GM19240 (cell line): Measurements from ENCODE around the gene MPZL1.
A peak's percentile ranks its signal among the peaks of the same experiment; 100 is the strongest.

Experiments
- DNase-seq: peaks from one replicate; pipeline ENCODE4 v3.0.0; 2011; ENCODE audit warnings: low spot score; ENCODE audit not compliant: insufficient read length

The MPZL1 gene

DNA sequence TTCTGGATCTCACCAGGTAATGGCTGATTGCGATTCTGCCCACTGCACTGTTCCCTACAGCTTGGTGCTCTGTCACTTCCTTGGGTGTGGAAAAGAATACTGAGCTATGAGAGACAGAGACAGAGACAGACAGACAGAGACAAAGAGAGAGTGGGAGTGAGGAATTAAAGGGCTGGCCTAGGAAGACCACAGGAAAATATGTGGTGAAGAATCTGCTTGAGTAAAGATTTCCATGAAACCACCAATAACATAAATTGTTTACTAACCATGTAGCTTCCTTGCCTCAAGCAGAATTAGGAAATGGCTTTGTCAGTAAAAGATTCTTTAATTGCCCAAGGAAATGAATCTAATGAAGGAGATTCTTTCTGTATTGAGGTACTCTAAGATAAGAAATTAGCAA is 54.4 kb downstream of the MPZL1 start:
- DNase-seq, result no peak

DNA sequence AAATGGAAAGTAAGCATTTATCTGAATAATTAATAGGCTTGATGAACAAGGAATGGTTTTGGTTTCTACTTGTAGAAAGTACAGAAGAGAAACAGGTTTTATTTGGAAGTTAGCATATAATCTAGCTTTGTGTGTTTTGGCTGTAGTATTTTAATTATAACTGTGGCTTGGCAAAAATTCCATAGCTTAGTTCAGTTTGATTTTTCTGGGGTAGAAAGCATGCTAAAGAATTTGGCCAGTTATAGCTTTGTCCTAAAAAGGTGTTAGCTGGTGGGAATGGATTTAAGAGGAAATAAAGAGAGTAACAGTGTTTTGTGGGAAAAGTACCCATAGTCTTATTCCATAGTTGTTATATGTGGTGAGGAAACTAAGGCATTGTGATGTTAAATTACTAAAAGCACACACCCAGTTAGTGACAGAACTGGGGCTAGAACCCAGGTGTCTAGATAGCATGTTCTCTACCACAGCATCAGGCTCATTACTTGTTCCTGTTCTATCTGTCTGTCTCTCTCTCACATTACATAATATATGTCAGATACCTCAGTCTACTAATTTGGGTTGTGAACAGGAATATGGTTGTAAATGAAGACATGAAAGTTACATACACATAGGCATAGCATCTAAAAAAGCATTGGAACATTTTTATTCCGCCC is 55.0 kb downstream of the MPZL1 start:
- DNase-seq, result no peak

DNA sequence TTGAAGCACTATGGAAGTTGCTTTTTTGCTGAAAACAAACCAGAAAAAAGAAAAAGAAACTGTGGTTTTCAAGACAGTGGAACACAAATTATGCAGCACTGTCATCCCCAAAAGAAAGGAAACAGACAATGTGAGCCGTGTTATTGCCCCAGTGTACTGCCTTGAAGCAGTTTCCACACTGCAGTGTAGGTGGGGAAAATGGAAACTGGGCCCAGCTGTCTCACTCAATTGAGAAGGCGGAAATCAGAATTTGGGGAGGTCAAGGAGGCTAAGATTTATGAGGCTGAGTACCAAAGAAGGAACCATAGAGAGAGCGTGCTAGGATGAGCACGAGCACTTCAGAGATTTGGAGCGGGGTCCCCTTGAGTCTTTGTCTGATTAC is 55.5 kb downstream of the MPZL1 start:
- no peak for DNase-seq

DNA sequence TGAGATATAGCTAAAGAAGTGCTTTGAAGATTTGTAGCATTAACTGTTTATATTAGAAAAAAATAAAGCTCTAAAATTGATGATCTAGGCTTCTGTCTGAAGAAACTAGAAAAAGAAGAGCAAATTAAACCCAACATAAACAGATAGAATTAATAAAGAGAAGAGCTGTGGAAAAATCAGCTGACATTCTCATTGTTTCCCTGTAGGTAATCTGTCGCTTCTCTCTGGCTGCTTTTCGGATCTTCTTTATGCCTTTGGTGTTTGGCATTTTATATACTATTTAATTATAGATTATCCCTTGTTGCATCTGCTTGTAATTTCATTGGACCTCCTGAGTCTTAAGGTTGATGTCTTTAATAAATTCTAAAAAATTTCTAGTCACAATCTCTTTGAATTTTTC is 59.8 kb downstream of the MPZL1 start:
- DNase-seq, result no peak

DNA sequence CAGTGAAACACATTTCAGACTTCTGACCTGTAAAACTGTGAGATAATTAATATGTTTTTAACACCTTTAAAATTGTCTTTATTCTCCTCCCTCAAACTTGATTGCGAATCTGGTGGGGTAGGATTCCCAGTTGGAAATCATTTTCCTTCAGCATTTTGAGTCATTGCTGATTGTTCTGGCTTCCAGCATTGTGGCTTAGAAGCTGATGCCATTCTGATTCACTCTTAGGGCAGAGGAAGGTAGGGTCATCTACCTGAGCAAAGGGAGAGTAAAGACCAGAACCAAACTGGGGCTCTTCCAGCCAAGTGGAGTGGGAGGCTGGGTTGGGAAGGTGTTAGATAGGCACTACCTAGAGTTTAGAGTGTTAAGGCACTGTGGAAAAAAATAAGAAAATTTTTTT is 61.2 kb downstream of the MPZL1 start:
- no peak for DNase-seq

GRCh38 chr1:167784876-167785550 is 63.2 kb downstream of the MPZL1 start:
- DNase-seq, result no peak

DNA sequence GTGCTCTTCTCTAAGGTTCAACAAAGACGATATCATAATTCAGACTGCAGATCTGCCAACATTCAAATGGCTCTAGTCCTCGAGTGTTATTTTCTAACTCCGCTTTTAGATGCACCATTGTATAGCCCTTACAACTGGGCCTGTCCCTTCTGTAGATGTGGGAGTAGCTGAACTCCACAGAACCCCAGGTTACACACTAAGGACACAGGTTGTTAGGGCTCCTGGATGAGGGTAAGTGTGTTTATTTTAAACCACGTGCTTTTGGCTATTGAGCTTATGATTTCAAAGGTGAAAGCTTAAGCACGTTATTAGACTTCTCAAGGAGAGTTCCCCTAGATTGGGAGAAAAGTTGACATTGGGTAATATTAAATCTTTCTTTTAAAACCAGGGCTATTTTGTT is 64.7 kb downstream of the MPZL1 start:
- DNase-seq, result no peak

DNA sequence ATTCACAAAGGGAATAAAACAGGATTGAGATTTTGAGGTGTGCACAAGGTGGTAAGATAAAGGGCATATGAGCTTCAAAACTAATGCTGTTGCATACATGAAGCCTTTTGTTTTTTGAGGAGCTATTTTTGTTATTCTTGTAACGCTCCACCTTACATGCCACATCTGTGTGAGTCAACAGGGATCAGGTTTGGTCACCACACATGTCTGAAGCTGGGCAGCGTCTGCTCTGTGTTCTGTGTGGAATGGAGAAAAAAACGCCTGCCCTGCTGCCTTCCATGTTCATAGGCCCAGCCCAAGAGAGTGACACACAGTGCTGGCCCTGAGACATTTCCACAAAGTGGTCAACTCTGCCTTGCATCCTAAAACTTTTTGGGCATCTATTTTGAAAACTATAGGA is 67.7 kb downstream of the MPZL1 start:
- no peak for DNase-seq

DNA sequence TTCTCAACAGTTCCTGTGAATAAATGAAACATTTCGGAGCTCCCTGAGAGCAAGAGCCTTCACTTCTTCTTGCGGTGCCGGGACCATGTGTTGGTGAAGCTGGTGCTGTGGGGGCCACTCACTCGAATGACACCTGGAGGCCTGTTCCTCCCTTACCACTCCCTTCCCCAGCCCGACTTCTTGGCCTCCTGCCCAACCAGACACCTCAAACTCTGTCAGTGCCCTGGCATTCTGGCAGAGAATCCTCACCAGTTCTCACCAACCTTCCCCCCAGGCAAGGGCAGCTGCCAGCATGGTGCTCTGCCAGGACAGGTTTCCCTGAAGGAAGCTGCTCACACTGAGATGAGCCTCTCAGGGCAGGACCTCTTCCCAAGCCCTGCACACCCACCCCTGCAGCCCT is 68.3 kb downstream of the MPZL1 start:
- DNase-seq, result no peak

- DNase-seq, result no peak
Measured at GRCh38 chr1:167791281-167792187, 69.8 kb downstream of the MPZL1 start.

GRCh38 chr1:167792188-167792565 is 70.4 kb downstream of the MPZL1 start:
- no peak for DNase-seq

DNA sequence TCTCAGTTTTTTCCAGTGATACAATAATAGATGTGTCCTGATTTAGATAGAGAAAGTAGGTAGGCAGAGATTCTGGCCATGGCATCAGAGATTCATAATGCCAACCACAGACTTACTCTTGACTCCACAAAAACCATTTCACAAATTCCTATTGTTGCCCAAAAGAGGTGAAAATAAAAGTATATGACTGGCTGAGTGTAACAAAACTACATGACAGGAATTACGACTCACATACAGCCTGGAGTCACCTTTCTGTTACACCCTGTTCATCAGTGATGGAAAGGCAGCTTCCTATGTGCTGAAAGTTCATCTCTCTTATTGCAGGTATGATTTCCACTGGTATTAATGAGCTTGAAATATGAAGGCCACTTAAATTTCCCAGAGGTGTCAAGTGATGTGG is 72.3 kb downstream of the MPZL1 start:
- DNase-seq, result no peak

GRCh38 chr1:167795810-167796740 is 74.3 kb downstream of the MPZL1 start:
- no peak for DNase-seq

DNA sequence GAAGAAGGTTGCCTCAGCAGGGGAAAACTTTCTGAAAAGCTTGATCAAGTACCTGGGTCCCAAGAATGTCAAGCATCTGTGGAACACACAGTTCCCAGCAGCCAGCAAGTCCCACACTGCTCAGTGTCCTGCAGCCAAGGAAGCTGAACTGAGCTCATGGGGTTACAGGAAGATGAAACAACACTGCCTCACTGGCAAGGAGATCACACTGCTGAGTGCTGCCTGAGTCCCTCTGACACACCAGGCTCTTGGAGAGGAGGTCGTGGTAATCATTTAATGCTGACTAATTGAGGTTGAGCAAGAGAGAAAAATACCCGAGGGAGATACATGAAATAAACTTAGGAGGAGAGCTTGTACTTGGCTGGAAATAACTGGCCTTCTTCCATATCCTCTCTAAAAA is 75.2 kb downstream of the MPZL1 start:
- no peak for DNase-seq

DNA sequence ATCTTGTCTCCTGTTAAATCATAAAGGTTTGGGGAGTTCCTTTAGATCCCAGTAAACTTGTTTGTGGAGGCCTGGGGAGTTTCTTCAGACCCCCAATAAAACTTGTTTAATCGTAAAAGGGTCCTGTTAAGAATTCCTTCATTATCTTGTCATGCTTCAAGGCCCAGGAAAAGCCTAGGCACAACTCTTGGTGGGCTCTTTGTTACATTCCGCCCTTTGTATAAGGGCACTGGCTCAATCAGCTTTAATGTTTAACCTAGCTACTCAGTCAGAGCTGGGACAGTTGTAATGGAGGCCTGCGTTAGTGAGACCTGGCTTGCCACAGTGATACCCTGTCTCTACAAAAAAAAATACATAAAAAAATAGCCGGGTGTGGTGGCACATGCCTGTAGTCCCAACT is 77.2 kb downstream of the MPZL1 start:
- no peak for DNase-seq

- no peak for DNase-seq
Measured at GRCh38 chr1:167799747-167800146, 78.0 kb downstream of the MPZL1 start.

DNA sequence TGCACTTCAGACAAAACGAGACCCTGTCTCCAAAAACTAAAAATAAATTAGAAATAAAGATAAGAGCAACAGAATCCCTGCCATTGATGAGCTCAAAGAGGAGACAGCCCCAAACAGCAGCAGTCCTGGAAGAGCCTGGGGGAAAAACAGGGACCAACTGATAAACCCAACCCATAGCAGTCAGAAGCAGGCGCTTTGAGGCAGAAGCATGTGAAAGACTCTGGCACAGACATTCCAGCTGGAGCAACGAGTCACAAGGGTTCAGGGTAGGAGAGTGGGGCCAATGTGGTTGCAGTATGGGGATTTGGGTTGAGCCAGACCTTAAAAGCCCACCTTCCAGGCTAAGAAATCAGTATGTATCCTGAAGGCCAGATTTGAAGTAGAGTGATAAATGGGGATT is 78.5 kb downstream of the MPZL1 start:
- DNase-seq, result no peak

- no peak for DNase-seq
Measured at GRCh38 chr1:167802235-167802634, 80.5 kb downstream of the MPZL1 start.

GRCh38 chr1:167803358-167804207 is 81.8 kb downstream of the MPZL1 start:
- peak; percentile 87 for DNase-seq

DNA sequence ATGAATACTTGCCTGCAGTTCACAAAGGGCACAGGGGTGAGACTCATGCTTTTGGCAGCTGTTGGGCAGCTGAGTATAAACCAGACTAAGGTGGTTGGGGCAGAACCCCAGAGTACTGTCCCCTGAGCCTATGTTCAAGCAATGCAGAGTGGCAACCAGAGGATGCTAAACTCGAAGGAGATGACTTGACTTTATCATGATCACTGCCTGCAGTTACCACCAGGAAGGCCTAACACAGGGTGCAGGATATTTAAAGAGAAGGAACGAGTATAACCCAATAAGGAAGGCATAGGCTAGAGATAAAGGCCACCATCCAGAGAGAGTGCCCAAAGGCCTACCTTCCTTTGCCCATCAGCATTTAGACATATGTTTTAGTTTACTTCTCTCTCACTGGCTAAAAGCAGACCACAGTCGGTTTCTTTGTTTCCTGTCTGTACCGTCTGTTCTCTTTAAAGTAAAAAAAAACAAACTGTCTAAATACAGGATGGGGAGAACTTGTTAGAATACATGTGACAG is 83.3 kb downstream of the MPZL1 start:
- DNase-seq, result no peak
